Transverse colon (tissue), 4 donors: ENCODE measurements around the gene VPS37D. TPM values are rescaled to one million over a fixed set of nuclear protein-coding genes. Genes with fewer than 3 reads are reported as not detected.
A peak's percentile ranks its signal among the peaks of the same experiment; 100 is the strongest.

Source experiments
- DNase-seq: peaks from one replicate; pipeline ENCODE4 v3.0.0-alpha.2; 2019
- H3K27ac ChIP-seq, 4 donors: fragments of 200-600 bp; sonication (generic); 2 replicates each; pipeline ENCODE4 v1.5.1; 2016 to 2018; ENCODE audit warnings: inconsistent platforms in 4 of 4
- H3K27me3 ChIP-seq: fragments of 200-600 bp; sonication (generic); 2 replicates; pipeline ENCODE4 v1.5.1; 2017; ENCODE audit warnings: inconsistent platforms
- H3K36me3 ChIP-seq, 4 donors: fragments of 200-600 bp; sonication (generic); 2 replicates each; pipeline ENCODE4 v1.5.1; 2017 to 2019; ENCODE audit warnings: inconsistent platforms in 4 of 4
- H3K4me1 ChIP-seq, 4 donors: fragments of 200-600 bp; sonication (generic); 2 replicates each; pipeline ENCODE4 v1.5.1; 2017 to 2020; ENCODE audit warnings: inconsistent platforms in 4 of 4
- H3K4me3 ChIP-seq, 4 donors: fragments of 200-600 bp; sonication (generic); 1 replicate in 1 of 4; 2 replicates in 3 of 4; pipeline versions ENCODE4 v1.5.1 to v1.6.1; 2017 to 2019; ENCODE audit warnings: inconsistent platforms in 4 of 4
- H3K9me3 ChIP-seq, 2 donors: fragments of 200-600 bp; sonication (generic); 2 replicates each; pipeline ENCODE4 v1.5.1; 2017 to 2019; ENCODE audit warnings: inconsistent platforms in 2 of 2
- EP300 ChIP-seq: sonication (generic); formaldehyde crosslinking; IDR thresholded peaks from one replicate; pipeline ENCODE4 v1.6.1; 2017; ENCODE audit warnings: antibody characterized with exemption, low read depth
- POLR2A ChIP-seq: fragments of 450-650 bp; IDR thresholded peaks from one replicate; pipeline ENCODE4 v1.6.1; 2016; ENCODE audit warnings: antibody characterized with exemption, mild to moderate bottlenecking, moderate library complexity
- POLR2AphosphoS5 ChIP-seq, 3 donors: sonication (generic); formaldehyde crosslinking; IDR thresholded peaks; one replicate each; pipeline ENCODE4 v1.6.1; 2016; ENCODE audit warnings: antibody characterized with exemption in 3 of 3
- WGBS, 2 donors: methylation state at CpG; one replicate each; pipeline ENCODE4 v1.1.5; 2018; ENCODE audit warnings: low coverage in 1 of 2; 5-methylcytosine and 5-hydroxymethylcytosine counted together
- in situ Hi-C, 4 donors: fragments of 200-750 bp; cut with MboI; loops; one replicate each; pipeline versions ENCODE4 v1.15.0 to v1.15.1; 2017; ENCODE audit warnings: low sequenced_read_pairs in 3 of 4, low pct_ligation_motif_present in 1 of 4, low pct_unique_long_range_greater_than_20kb in 1 of 4
- intact Hi-C: fragments of 100-400 bp; cut with DNase I; formaldehyde crosslinking; loops from one replicate; pipeline ENCODE4 v1.15.1; 2023; ENCODE audit warnings: low total_unique reads
- total RNA-seq, 4 donors: library from RNA; depleted of rRNA; stranded (reverse); fragments of >200 nt; gene quantifications; one replicate each; pipeline ENCODE4 v1.1.0, GENCODE V29; 2016
- TF ChIP-seq, protein P1 (sequence below), 5 experiments: fragments of 200-600 bp in 3 of 5; fragments of 450-650 bp in 2 of 5; sonication (generic) in 3 of 5; IDR thresholded peaks; 1 replicate in 2 of 5; 2 replicates in 3 of 5; pipeline ENCODE4 v1.5.1; 2016 to 2017; ENCODE audit warnings: antibody characterized with exemption in 5 of 5, inconsistent platforms in 3 of 5, mild to moderate bottlenecking in 2 of 5, moderate library complexity in 1 of 5

Gene VPS37D
- total RNA-seq, 4 donors from 2014 or later, result 0.82 to 3.5 TPM; not detected in 2

DNA sequence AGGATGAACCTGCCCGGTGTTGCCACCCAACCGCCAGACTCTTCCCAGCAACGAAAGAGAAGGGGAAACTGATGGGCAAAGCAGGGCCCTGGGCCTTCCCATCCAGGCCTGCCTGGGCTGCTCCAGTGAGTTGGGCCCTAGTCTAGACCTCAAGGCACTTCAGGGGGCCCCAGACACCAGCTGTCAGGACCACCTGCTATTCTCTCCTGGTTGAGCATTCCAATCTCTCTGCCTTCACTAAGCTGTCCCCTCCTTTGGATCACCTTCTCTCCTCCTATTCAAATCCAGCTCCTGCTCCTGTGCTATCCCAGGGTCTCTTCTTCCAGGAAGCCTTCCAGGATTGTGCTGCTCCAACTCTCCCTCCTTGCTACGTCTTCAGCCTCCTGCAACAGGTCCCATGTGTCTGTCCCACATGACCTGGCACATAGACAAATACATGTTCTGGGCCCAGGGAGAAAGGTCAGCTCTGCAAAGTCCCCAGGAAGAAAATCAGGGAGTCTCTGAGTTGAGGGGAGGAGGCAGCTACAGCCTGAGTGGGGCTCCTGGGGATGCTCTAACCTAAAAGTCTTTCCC is 48.8 kb downstream of the VPS37D start:
- Histone ChIP-seq H3K27me3 (peaks cover 9% of the 10 kb centered on the region), H3K27ac (peak overlapping the region in 3 of 4 donors; percentile 36 to 76 (median 49)), H3K9me3 (no peaks in the 10 kb centered on the region), H3K4me1 (peaks cover 21 to 53% (median 46%) of the 10 kb centered on the region in 4 donors), H3K4me3 (no peak overlapping the region), H3K36me3 (no peaks in the 10 kb centered on the region)
- intact Hi-C loops (no loop called here), in situ Hi-C loops (loop anchor here in 1 of 4 donors (10.0 kb wide), 1 partner anchor 102 kb away; no protein-coding TSS in a partner anchor)
- 50 to 55% methylated on average over 4 of the region's 4 CpGs for WGBS, 2 donors
- no peak for DNase-seq
- TF ChIP-seq POLR2AphosphoS5 (IDR thresholded peaks at IDR 0.05), result no peak
- TF ChIP-seq EP300, result no peak
- TF ChIP-seq, protein P1, sequence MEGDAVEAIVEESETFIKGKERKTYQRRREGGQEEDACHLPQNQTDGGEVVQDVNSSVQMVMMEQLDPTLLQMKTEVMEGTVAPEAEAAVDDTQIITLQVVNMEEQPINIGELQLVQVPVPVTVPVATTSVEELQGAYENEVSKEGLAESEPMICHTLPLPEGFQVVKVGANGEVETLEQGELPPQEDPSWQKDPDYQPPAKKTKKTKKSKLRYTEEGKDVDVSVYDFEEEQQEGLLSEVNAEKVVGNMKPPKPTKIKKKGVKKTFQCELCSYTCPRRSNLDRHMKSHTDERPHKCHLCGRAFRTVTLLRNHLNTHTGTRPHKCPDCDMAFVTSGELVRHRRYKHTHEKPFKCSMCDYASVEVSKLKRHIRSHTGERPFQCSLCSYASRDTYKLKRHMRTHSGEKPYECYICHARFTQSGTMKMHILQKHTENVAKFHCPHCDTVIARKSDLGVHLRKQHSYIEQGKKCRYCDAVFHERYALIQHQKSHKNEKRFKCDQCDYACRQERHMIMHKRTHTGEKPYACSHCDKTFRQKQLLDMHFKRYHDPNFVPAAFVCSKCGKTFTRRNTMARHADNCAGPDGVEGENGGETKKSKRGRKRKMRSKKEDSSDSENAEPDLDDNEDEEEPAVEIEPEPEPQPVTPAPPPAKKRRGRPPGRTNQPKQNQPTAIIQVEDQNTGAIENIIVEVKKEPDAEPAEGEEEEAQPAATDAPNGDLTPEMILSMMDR (IDR thresholded peaks at IDR 0.05), result no peak
- no peak for TF ChIP-seq POLR2A

DNA sequence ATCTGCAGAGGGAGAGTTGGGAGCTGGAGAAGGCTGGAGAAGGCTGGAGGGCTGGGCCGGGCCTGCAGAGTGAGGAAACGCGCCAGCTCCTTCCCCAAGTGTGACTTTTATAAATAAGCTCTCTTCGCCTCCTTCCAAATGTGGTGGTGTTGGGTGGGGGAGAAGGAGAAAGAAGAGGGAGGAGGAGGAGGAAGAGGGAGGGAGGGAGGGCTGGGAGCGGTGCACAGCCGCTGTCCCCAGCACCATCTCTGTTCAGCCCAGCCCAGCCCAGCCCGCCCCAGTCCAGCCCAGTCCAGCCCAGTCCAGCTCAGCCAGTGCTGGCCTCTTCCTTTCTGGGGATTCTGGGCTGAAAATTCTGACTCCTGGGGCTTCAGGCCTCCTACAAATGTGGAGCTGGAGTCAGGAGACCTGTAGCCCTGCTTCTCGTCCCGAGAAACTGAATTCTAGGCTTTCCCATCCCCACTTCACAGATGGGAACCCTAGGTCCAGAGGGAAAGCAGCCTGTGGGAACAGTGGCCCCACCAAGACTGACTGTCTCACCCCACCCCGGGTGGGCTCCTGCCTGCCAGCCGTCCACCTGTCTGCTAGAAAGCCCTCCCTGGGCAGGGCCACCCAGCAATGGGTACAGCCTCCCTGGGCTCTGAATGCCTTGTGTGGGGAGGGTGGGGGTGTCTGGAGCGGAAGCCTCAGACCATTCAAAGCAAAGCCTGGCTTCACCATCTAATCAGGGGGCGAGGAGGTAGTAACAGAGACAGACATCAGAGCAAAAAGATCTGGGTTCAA is 49.6 kb downstream of the VPS37D start:
- Histone ChIP-seq H3K27me3 (peaks cover 9% of the 10 kb centered on the region), H3K4me1 (peaks cover 21 to 59% (median 47%) of the 10 kb centered on the region in 4 donors), H3K27ac (peak overlapping the region; percentile 13 to 76 (median 42)), H3K4me3 (no peak overlapping the region), H3K9me3 (no peaks in the 10 kb centered on the region), H3K36me3 (no peaks in the 10 kb centered on the region)
- WGBS, 2 donors, result 75 to 82% methylated on average over 2 to 13 of the region's 13 CpGs
- in situ Hi-C loops, result loop anchor here in 1 of 4 donors (10.0 kb wide), 1 partner anchor 102 kb away; no protein-coding TSS in a partner anchor
- intact Hi-C loops, result no loop called here
- no peak for DNase-seq
- TF ChIP-seq POLR2A (no peak), EP300 (no peak), POLR2AphosphoS5 (IDR thresholded peaks at IDR 0.05) (no peak)
- TF ChIP-seq, protein P1 (IDR thresholded peaks at IDR 0.05), result no peak

DNA sequence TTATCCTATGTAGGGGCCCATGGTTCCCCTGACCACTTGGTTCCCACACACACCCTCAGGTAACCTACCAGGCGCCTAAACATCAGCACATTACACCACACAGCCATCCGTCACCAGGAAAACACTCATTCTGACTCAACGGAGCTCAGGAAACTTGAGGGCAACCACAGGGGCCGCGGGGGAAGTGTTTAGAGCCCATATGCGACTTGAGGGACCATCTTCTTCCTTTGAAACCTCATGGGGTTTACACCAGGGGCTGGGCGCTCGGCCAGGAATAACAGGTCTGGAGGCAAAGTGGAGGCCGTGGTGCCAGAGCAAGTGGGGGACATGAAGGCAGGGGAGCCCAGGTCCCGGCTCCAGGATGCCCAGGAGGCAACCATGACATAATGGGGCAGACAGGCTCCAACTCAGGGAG is 50.4 kb downstream of the VPS37D start:
- Histone ChIP-seq H3K4me3 (peak overlapping the region in 2 of 4 donors; percentile 88 to 92), H3K36me3 (no peaks in the 10 kb centered on the region), H3K27me3 (peaks cover 9% of the 10 kb centered on the region), H3K9me3 (no peaks in the 10 kb centered on the region), H3K27ac (peak overlapping the region in 3 of 4 donors; percentile 28 to 76 (median 36)), H3K4me1 (peaks cover 21 to 61% (median 47%) of the 10 kb centered on the region in 4 donors)
- in situ Hi-C loops, result loop anchor here in 1 of 4 donors (10.0 kb wide), 1 partner anchor 103 kb away; no protein-coding TSS in a partner anchor
- peak; percentile 56 for DNase-seq
- TF ChIP-seq EP300 (no peak), POLR2A (no peak), POLR2AphosphoS5 (IDR thresholded peaks at IDR 0.05) (no peak)
- TF ChIP-seq, protein P1 (IDR thresholded peaks at IDR 0.05), result no peak
- WGBS, 2 donors, result 52 to 76% methylated on average over 6 to 10 of the region's 10 CpGs
- intact Hi-C loops, result no loop called here

DNA sequence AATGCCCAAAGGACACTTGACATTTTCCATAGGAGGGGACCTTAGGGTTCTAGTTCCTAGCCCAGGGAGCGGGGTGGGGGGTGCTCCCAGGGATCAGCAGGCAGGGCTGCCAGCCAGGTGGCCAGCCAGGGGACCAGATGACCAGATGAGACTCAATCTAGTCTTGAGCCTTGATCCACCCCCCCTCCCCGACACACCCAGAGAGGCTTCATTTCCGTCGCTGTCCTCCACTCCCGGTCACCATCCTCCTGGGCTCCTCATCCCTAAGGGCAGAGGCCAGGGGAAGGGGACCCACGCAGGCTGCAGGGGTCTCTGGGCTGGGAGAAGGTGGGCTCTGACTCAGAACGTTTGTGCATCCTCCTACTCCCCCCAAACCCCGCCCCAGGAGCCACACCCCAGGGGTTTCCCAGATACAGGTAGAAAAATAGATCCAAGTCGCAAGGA is 50.8 kb downstream of the VPS37D start:
- Histone ChIP-seq H3K27me3 (peaks cover 9% of the 10 kb centered on the region), H3K27ac (peak overlapping the region; percentile 68 to 76 (median 76)), H3K36me3 (no peaks in the 10 kb centered on the region), H3K4me3 (peak overlapping the region; percentile 75 to 94 (median 90)), H3K9me3 (no peaks in the 10 kb centered on the region), H3K4me1 (peaks cover 21 to 61% (median 47%) of the 10 kb centered on the region in 4 donors)
- no peak for DNase-seq
- intact Hi-C loops, result no loop called here
- in situ Hi-C loops, result loop anchor here in 1 of 4 donors (10.0 kb wide), 1 partner anchor 104 kb away; no protein-coding TSS in a partner anchor
- TF ChIP-seq, protein P1 (IDR thresholded peaks at IDR 0.05), result no peak
- no peak for TF ChIP-seq POLR2A
- TF ChIP-seq EP300, result no peak
- no peak for TF ChIP-seq POLR2AphosphoS5 (IDR thresholded peaks at IDR 0.05)
- 26% methylated on average over 8 of the region's 9 CpGs; no CpG with 5 or more reads in 1 of the 2 donors for whole genome bisulfite sequencing, 2 donors
